Aortic smooth muscle cell (primary cell): ENCODE data around the gene FBLIM1. TPM values are rescaled to one million over a fixed set of nuclear protein-coding genes. Genes with fewer than 3 reads are reported as not detected.

Experiments
- total RNA-seq: library from RNA; depleted of rRNA; stranded (reverse); fragments of >200 nt; gene quantifications from 2 replicates; pipeline ENCODE4 v1.2.3, GENCODE V29; 2014

FBLIM1 gene, protein sequence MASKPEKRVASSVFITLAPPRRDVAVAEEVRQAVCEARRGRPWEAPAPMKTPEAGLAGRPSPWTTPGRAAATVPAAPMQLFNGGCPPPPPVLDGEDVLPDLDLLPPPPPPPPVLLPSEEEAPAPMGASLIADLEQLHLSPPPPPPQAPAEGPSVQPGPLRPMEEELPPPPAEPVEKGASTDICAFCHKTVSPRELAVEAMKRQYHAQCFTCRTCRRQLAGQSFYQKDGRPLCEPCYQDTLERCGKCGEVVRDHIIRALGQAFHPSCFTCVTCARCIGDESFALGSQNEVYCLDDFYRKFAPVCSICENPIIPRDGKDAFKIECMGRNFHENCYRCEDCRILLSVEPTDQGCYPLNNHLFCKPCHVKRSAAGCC
- total RNA-seq, result 70.9 and 129 TPM in 2 replicates

DNA sequence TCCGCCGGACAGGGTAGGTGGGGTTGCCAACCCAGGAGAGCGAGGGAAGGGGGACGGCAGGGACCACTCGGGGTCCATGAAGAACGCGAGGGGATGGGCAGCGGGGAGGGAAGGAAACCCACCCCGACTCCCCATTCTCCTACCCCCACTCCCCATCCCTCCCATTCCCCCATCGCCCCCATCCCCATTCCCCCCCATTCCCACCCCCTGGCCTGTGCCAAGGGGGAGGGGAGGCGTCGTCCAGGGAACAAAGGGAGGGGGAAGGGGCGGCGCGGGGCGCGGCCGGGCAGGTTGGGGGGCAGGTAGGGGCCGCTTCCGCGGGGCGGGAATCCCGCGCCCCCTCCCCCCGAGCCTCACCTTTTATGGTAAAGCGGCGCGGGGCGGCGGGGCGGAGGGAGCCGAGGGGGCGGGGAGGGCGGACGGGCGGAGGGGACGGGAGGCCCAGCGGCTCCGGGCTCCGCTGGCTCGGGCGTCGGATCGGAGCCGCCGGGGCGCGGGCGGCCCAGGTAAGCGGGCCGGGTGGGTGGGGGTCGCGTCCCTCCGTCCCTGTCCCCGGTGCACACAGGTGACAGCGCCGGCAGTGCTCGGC lies at the start of gene FBLIM1:
TSS of gene FBLIM1 (plus strand) at position 453 of the 589 bp plus-strand sequence. CDS start 6,189 bp downstream, outside the sequence.

DNA sequence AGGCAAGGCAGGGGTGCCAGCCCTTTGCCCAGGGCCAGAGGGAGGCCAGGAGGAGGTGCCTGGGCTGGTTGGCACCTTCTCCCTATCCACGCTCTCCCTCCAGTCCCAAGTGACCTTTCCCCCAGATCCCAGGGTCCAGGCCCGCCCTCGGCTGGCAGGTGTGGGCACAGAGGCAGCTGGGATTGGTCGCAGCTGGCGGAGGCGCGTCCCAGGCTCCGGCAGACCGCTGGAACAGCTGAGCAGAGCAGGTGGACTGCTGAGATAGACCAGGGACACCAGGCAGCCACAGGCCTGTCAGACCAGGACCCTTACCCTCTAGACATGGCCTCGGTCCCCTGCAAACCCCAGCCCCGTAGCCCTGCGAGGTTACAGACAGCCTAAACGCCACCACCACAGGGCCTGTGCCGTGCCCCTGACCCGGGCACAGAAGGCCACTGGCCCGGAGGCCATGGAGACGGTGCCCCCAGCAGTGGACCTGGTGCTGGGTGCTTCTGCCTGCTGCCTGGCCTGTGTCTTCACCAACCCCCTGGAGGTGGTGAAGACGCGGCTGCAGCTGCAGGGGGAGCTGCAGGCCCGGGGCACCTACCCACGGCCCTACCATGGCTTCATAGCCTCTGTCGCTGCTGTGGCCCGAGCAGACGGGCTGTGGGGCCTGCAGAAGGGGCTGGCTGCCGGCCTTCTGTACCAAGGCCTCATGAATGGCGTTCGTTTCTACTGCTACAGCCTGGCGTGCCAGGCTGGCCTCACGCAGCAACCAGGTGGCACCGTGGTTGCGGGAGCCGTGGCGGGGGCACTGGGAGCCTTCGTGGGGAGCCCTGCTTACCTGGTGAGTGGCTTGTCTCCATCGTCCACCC lies 22.3 kb upstream of the FBLIM1 start, which contains the start of gene SLC25A34:
TSS of gene SLC25A34 (plus strand) at position 221 of the 854 bp plus-strand sequence. CDS start at position 449, 228 bp downstream.

DNA sequence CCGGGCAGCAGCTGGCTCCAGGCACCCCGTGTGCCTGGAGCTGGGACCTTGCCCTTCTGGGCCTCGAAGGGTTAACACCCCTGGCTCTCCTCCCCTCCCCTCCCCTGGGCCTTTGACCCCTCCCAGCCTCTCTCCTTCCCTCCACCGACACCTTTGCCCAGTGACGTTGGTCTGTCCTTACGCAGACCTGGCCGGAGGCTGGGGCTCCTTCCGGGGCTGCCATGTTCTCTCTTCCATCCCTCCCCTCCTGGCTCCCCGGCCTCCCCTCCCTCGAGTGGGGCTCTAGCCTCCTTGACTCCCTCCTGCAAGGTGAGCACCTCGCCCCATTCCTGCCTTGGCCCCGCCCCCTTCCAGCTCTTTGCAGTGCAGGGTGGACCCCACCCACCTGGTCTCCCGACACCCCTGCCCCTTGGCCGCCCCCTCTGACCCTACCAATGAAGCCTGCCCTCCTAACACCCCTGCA lies 16.2 kb upstream of the FBLIM1 start, which contains the start of gene TMEM82:
TSS of gene TMEM82 (plus strand) at position 161 of the 463 bp plus-strand sequence. CDS start at position 222, 61 bp downstream.

DNA sequence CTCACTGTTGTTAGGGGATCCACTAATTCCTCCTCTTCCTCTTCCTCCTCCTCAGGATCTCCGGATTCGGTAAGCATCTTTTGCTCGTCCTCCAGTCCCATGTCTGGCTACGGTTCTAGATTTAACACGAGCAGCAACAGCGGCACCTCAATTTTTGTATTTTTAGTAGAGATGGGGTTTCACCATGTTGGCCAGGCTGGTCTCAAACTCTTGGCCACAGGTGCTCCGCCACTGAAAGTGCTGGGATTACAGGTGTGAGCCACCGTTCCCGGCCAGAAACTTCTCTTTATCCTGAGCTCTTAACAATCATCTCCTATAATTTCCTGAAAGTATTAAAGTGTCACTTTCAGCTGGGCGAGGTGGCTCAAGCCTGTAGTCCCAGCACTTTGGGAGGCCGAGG lies 49.0 kb downstream of the FBLIM1 start, which contains the start of gene UQCRHL:
TSS of gene UQCRHL (minus strand) at position 101 of the 400 bp plus-strand sequence. CDS start at position 101, 0 bp downstream.

Other genes with a start within 250 kb of the FBLIM1 start
- 5.1 and 5.3 TPM in 2 replicates for gene CASP9, start 234.6 kb upstream of the FBLIM1 start, total RNA-seq
- 12.3 and 16.5 TPM in 2 replicates for gene DNAJC16, start 231.9 kb upstream of the FBLIM1 start, total RNA-seq
- gene AGMAT, start 173.7 kb upstream of the FBLIM1 start, total RNA-seq, result 0.68 and 1.1 TPM in 2 replicates
- 11.6 and 14.1 TPM in 2 replicates for gene DDI2, start 141.3 kb upstream of the FBLIM1 start, total RNA-seq
- gene PLEKHM2, start 74.5 kb upstream of the FBLIM1 start, total RNA-seq, result 60.5 and 62.9 TPM in 2 replicates
- 0.26 and 0.62 TPM in 2 replicates for gene SLC25A34, start 22.5 kb upstream of the FBLIM1 start, total RNA-seq
- not detected in 2 replicates for gene TMEM82, start 16.3 kb upstream of the FBLIM1 start, total RNA-seq
- 11.7 and 12.0 TPM in 2 replicates for gene UQCRHL, start 48.9 kb downstream of the FBLIM1 start, total RNA-seq
- 15.1 and 20.9 TPM in 2 replicates for gene SPEN, start 88.9 kb downstream of the FBLIM1 start, total RNA-seq
- 22.1 and 27.2 TPM in 2 replicates for gene ZBTB17, start 217.3 kb downstream of the FBLIM1 start, total RNA-seq
- not detected in 2 replicates for gene SRARP, start 245.4 kb downstream of the FBLIM1 start, total RNA-seq